ENCODE data around the gene N4BP2L2.

DNA sequence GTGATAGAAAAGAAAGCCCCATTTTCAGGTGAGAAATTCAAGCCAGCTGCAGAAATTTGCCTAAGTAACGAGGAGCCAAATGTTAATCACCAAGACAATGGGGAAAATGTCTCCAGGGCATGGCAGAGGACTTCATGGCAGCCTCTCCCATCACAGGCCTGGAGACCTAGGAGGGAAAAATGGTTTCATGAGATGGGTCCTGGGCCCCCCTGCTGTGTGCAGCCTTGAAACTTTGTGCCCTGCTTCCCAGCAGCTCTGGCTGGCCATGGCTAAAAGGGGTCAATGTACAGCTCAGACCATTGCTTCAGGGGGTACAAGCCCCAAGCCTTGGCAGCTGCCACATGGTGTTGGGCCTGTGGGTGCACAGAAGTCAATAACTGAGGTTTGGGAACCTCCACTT, 120.6 kb downstream of the N4BP2L2 start:
- TF ChIP-seq EZH2 (IDR thresholded peaks at IDR 0.05; ENCODE audit: borderline replicate concordance, low read length): no peak
- TF ChIP-seq, protein P1, sequence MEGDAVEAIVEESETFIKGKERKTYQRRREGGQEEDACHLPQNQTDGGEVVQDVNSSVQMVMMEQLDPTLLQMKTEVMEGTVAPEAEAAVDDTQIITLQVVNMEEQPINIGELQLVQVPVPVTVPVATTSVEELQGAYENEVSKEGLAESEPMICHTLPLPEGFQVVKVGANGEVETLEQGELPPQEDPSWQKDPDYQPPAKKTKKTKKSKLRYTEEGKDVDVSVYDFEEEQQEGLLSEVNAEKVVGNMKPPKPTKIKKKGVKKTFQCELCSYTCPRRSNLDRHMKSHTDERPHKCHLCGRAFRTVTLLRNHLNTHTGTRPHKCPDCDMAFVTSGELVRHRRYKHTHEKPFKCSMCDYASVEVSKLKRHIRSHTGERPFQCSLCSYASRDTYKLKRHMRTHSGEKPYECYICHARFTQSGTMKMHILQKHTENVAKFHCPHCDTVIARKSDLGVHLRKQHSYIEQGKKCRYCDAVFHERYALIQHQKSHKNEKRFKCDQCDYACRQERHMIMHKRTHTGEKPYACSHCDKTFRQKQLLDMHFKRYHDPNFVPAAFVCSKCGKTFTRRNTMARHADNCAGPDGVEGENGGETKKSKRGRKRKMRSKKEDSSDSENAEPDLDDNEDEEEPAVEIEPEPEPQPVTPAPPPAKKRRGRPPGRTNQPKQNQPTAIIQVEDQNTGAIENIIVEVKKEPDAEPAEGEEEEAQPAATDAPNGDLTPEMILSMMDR (conservative IDR thresholded peaks at IDR 0.05 in 1 of 2, IDR thresholded peaks at IDR 0.05 in 1 of 2; ENCODE audit: extremely low read depth in 1 of 2, insufficient read depth in 1 of 2, low read depth in 1 of 2, low read length in 2 of 2): no peak
